OCI-LY7 (cell line): ENCODE results near the gene CHN2. TPM values are rescaled to one million over a fixed set of nuclear protein-coding genes. Genes with fewer than 3 reads are reported as not detected.

Source experiments
- BruUV-seq: library from RNA; stranded (reverse); fragments of 400-500 nt; replicated peaks from 2 replicates; lab custom pipeline; 2021; lab: Mats Ljungman, UMichigan
- CTCF ChIA-PET: fragments of 300-600 bp; sonication (Branson Sonifier 250); formaldehyde crosslinking; loops from one replicate; lab custom pipeline; 2022; ENCODE audit warnings: antibody characterized with exemption; ENCODE audit not compliant: unreplicated experiment; lab: Charles Lee
- POLR2A ChIA-PET: fragments of 300-600 bp; sonication (Branson Sonifier 250); formaldehyde crosslinking; loops from one replicate; lab custom pipeline; 2022; ENCODE audit warnings: antibody characterized with exemption; lab: Charles Lee
- DNase-seq: peaks from one replicate; pipeline ENCODE4 v3.0.0-alpha.2; 2015; ENCODE audit warnings: low spot score
- H2AFZ ChIP-seq: fragments of 200-600 bp; sonication (generic), shearing (Covaris generic); 2 replicates; pipeline ENCODE4 v1.6.1; 2014; ENCODE audit warnings: mild to moderate bottlenecking, antibody characterized with exemption, low read length, moderate library complexity
- H3K27ac ChIP-seq: fragments of 200-600 bp; sonication (generic); 2 replicates; pipeline ENCODE4 v1.5.1; 2014; ENCODE audit warnings: mixed run types, low read depth, mild to moderate bottlenecking, moderate library complexity, low read length, inconsistent platforms; ENCODE audit not compliant: poor library complexity, severe bottlenecking
- H3K36me3 ChIP-seq: fragments of 200-600 bp; sonication (generic); 2 replicates; pipeline ENCODE4 v1.6.1; 2014; ENCODE audit warnings: mild to moderate bottlenecking, antibody characterized with exemption, low read length, moderate library complexity, mixed read lengths; ENCODE audit not compliant: insufficient read depth
- H3K4me1 ChIP-seq: fragments of 200-600 bp; sonication (generic); 2 replicates; pipeline ENCODE4 v1.5.1; 2014; ENCODE audit warnings: mild to moderate bottlenecking, low read length; ENCODE audit not compliant: insufficient read depth, poor library complexity, severe bottlenecking
- H3K4me2 ChIP-seq: fragments of 200-600 bp; sonication (generic); 2 replicates; pipeline ENCODE4 v1.6.1; 2014; ENCODE audit warnings: mild to moderate bottlenecking, low read length
- H3K4me3 ChIP-seq: fragments of 200-600 bp; sonication (generic); 2 replicates; pipeline ENCODE4 v1.5.1; 2014; ENCODE audit warnings: mild to moderate bottlenecking, low read depth, low read length; ENCODE audit not compliant: poor library complexity, severe bottlenecking
- H3K79me2 ChIP-seq: fragments of 200-600 bp; sonication (generic); 2 replicates; pipeline ENCODE4 v1.6.1; 2016; ENCODE audit warnings: low read depth, mild to moderate bottlenecking, low read length, moderate library complexity, mixed read lengths; ENCODE audit not compliant: insufficient read depth
- H3K9me2 ChIP-seq: fragments of 200-600 bp; sonication (generic); 2 replicates; pipeline ENCODE4 v1.6.1; 2016; ENCODE audit warnings: mild to moderate bottlenecking, low read length, mixed read lengths; ENCODE audit not compliant: insufficient read depth
- H3K9me3 ChIP-seq: fragments of 200-600 bp; sonication (generic); 2 replicates; pipeline ENCODE4 v1.6.1; 2014; ENCODE audit warnings: mild to moderate bottlenecking, mixed run types, low read length, mixed read lengths
- H4K20me1 ChIP-seq: fragments of 200-600 bp; sonication (generic); 2 replicates; pipeline ENCODE4 v1.6.1; 2014; ENCODE audit warnings: mild to moderate bottlenecking, antibody characterized with exemption, low read length, moderate library complexity, mixed read lengths; ENCODE audit not compliant: insufficient read depth
- CTCF ChIP-seq: fragments of 200-600 bp; sonication (generic); conservative IDR thresholded peaks from 2 replicates; pipeline ENCODE4 v1.5.1; 2014; ENCODE audit warnings: mild to moderate bottlenecking, antibody characterized with exemption, low read length, moderate library complexity, mixed read lengths
- EZH2phosphoT487 ChIP-seq: fragments of 200-600 bp; sonication (generic); IDR thresholded peaks from 2 replicates; pipeline ENCODE4 v1.6.1; 2018; ENCODE audit warnings: low read depth, borderline replicate concordance, mild to moderate bottlenecking, mixed run types, antibody characterized with exemption, low read length, moderate library complexity, mixed read lengths
- intact Hi-C: fragments of 100-400 bp; cut with micrococcal nuclease; formaldehyde crosslinking; loops from one replicate; pipeline ENCODE4 v1.10.0; 2022; ENCODE audit not compliant: unreplicated experiment
- total RNA-seq, 2 experiments: library from RNA; depleted of rRNA in 1 of 2; stranded (reverse); fragments of >200 nt in 1 of 2; shearing (Covaris generic) in 1 of 2; gene quantifications; 2 replicates each; pipeline ENCODE4 v1.2.3, GENCODE V29; 2014 to 2022

The CHN2 gene
- total RNA-seq, 2 experiments from 2014 or later: not detected

- H3K79me2 ChIP-seq: no peaks in the 10 kb centered on the region
- no peak overlapping the region for H2AFZ ChIP-seq
- no peak overlapping the region for H3K4me2 ChIP-seq
- no peaks in the 10 kb centered on the region for H3K4me1 ChIP-seq
- no peaks in the 10 kb centered on the region for H3K9me2 ChIP-seq
- H3K27ac ChIP-seq: no peak overlapping the region
- BruUV-seq: no TSS peak
- intact Hi-C loops: no loop called here
- H3K9me3 ChIP-seq: no peaks in the 10 kb centered on the region
- DNase-seq: no peak
- no peak overlapping the region for H3K4me3 ChIP-seq
- H3K36me3 ChIP-seq: no peaks in the 10 kb centered on the region
- ChIA-PET POLR2A (no interaction called here), CTCF (no interaction called here)
- H4K20me1 ChIP-seq: no peaks in the 10 kb centered on the region
- TF ChIP-seq CTCF: no peak
- no peak for TF ChIP-seq EZH2phosphoT487
Measured at GRCh38 chr7:29249383-29249750, 54.8 kb downstream of the CHN2 start.

- no peak for TF ChIP-seq CTCF
- TF ChIP-seq EZH2phosphoT487: no peak
- H3K9me2 ChIP-seq: no peaks in the 10 kb centered on the region
- DNase-seq: no peak
- intact Hi-C loops: no loop called here
- ChIA-PET CTCF (no interaction called here), POLR2A (no interaction called here)
- no peaks in the 10 kb centered on the region for H3K9me3 ChIP-seq
- no peaks in the 10 kb centered on the region for H3K36me3 ChIP-seq
- H3K79me2 ChIP-seq: no peaks in the 10 kb centered on the region
- H3K4me3 ChIP-seq: no peak overlapping the region
- H3K27ac ChIP-seq: no peak overlapping the region
- H3K4me1 ChIP-seq: no peaks in the 10 kb centered on the region
- H4K20me1 ChIP-seq: no peaks in the 10 kb centered on the region
- H2AFZ ChIP-seq: no peak overlapping the region
- H3K4me2 ChIP-seq: no peak overlapping the region
- BruUV-seq: no TSS peak
Measured at GRCh38 chr7:29249860-29250259, 55.3 kb downstream of the CHN2 start.

GRCh38 chr7:29253225-29253624 lies 58.6 kb downstream of the CHN2 start:
- DNase-seq: no peak
- no peak overlapping the region for H2AFZ ChIP-seq
- H3K4me3 ChIP-seq: no peak overlapping the region
- ChIA-PET CTCF (no interaction called here), POLR2A (interaction anchor here (0.7 kb wide), 1 partner anchor 11 kb away, joined by 3 read pairs; no protein-coding TSS in a partner anchor)
- no peak overlapping the region for H3K27ac ChIP-seq
- intact Hi-C loops: no loop called here
- H3K36me3 ChIP-seq: no peaks in the 10 kb centered on the region
- H3K9me2 ChIP-seq: no peaks in the 10 kb centered on the region
- H4K20me1 ChIP-seq: no peaks in the 10 kb centered on the region
- TF ChIP-seq CTCF: no peak
- no peak for TF ChIP-seq EZH2phosphoT487
- no peaks in the 10 kb centered on the region for H3K79me2 ChIP-seq
- no peaks in the 10 kb centered on the region for H3K9me3 ChIP-seq
- no peaks in the 10 kb centered on the region for H3K4me1 ChIP-seq
- no TSS peak for BruUV-seq
- H3K4me2 ChIP-seq: no peak overlapping the region
